ENCODE measurements around the gene ZNF416. TPM values are rescaled to one million over a fixed set of nuclear protein-coding genes. Genes with fewer than 3 reads are reported as not detected.

The ZNF416 gene
- total and polyA plus RNA-seq, 4 donors = 6.2 to 10.9 (median 7.4) TPM

DNA sequence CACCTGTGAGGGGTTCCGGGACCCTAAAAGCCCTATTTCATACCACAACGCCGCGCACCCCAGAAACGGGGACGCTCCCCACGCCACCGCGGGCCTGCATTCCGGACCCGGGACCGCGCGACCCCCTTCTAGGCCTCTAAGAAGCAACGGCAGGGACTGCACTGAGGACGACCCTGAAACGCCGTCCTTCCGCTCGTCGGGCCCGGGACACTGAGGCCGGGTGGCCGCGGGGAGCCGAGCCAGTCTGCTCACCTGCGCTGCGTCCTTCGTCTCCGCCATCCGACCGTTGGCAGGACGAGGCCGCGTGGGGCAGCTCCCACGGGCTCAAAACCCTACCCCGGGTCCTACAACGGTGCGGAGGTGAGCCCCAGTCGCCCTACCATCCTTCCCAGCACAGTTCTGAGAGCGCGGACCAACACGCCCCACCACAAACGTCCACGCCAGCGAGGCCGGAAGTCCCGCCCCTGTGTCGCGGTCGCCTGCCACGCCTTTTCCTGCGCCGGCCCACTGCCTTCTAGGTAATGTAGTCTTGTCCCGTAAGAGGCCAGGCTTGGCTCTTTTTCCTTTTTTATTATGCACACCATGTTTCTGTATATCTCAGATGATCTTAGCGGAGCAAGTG is 19.2 kb downstream of the ZNF416 start, which contains the start of gene ZNF550:
Gene ZNF550, minus strand, starts transcription at position 460 of the 622 bp plus-strand sequence. Its CDS starts 181 bp downstream, at position 279.
- Histone ChIP-seq H3K27me3 (ENCODE audit: control insufficient read depth, insufficient read depth, low read length) (no peaks in the 10 kb centered on the region), H3K4me3 (ENCODE audit: low read depth, low read length) (peak within 1 kb of the TSS; percentile 70), H3K36me3 (ENCODE audit: control insufficient read depth, insufficient read depth, low read length) (peaks cover 5% of the 10 kb centered on the region), H3K9me3 (ENCODE audit: control insufficient read depth, insufficient read depth, low read length) (peaks cover 3% of the 10 kb centered on the region), H3K4me1 (ENCODE audit: control insufficient read depth, insufficient read depth, low read length) (peaks cover 16% of the 10 kb centered on the region), H3K27ac (ENCODE audit: low read depth, low read length) (peak within 1 kb of the TSS; percentile 54)
- WGBS (ENCODE audit: insufficient coverage) = 0% methylated on average over 54 of the region's 56 CpGs
- peak; percentile 58 to 97 (median 77) for DNase-seq (ENCODE audit: low read depth in 4 of 6, low spot score in 6 of 6)

DNA sequence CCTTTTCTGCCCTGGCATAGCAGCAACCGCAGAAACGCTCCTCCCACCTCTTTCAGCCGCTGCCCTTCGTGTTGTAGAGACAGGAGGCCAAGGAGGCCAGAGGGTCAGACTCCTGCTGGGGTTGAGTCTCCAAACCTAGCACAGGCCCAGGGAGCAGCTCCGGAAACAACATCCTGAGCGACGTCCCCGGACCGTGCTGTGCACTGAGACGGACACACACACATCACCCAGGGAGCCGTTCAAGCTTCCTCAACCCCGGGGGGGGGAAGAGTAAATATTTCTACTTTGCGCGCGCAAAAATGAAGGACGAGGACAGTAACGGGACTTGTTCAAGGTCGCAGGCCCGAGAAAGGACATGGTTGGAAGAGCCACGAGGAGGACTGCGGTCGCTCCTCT is 19.7 kb downstream of the ZNF416 start:
- Histone ChIP-seq H3K4me3 (ENCODE audit: low read depth, low read length) (peak overlapping the region; percentile 70), H3K9me3 (ENCODE audit: control insufficient read depth, insufficient read depth, low read length) (peaks cover 2% of the 10 kb centered on the region), H3K27me3 (ENCODE audit: control insufficient read depth, insufficient read depth, low read length) (no peaks in the 10 kb centered on the region), H3K4me1 (ENCODE audit: control insufficient read depth, insufficient read depth, low read length) (peaks cover 16% of the 10 kb centered on the region), H3K27ac (ENCODE audit: low read depth, low read length) (peak overlapping the region; percentile 54), H3K36me3 (ENCODE audit: control insufficient read depth, insufficient read depth, low read length) (peaks cover 10% of the 10 kb centered on the region)
- WGBS (ENCODE audit: insufficient coverage) = 0% methylated on average over 13 of the region's 22 CpGs
- DNase-seq (ENCODE audit: low read depth in 4 of 6, low spot score in 6 of 6) = peak in 2 of 6 donors; percentile 5 to 14

DNA sequence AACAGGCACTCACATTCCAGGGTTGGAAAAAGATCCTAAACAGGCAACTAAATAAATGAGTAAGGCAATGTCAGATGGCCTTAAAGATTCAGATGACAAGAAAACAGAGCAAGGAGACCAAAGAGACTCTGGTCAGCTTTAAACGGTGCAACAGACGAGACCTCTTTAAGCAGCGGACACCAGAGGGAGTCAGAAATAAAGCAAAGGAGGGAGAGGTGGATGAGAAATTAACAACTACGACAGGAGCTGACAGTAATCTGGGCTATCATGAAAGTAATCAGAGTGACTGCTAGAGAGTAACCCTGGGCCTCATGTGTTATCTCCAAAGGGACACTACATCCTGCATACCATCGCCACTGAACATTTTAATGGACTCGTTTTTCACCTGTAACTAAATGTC is 20.2 kb downstream of the ZNF416 start:
- H3K4me1 ChIP-seq (ENCODE audit: control insufficient read depth, insufficient read depth, low read length) = peaks cover 16% of the 10 kb centered on the region
- H3K9me3 ChIP-seq (ENCODE audit: control insufficient read depth, insufficient read depth, low read length) = peaks cover 2% of the 10 kb centered on the region
- H3K4me3 ChIP-seq (ENCODE audit: low read depth, low read length) = peak overlapping the region; percentile 70
- H3K27me3 ChIP-seq (ENCODE audit: control insufficient read depth, insufficient read depth, low read length) = no peaks in the 10 kb centered on the region
- peaks cover 15% of the 10 kb centered on the region for H3K36me3 ChIP-seq (ENCODE audit: control insufficient read depth, insufficient read depth, low read length)
- no peak overlapping the region for H3K27ac ChIP-seq (ENCODE audit: low read depth, low read length)
- 32% methylated on average over 5 of the region's 6 CpGs for WGBS (ENCODE audit: insufficient coverage)
- DNase-seq (ENCODE audit: low read depth in 4 of 6, low spot score in 6 of 6) = peak in 1 of 6 donors; percentile 11

DNA sequence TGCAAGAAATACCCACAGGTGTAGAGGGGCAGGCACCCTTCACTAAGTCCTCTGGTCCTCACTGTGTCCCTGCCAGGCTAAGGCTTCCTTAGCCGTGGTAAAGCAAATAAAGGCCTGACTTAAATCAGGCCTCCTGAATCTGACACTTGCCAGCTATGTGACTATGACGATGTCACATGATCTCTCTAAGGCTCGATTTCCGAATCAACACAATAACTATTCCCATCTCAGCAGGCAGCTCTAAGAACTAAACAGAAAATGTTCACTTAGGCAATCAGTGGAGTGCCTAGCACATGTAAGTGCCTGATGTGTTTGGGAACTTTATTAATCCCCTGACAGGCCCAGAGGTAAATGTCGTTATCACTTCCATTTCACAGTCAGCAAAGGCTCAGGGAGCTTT is 21.1 kb downstream of the ZNF416 start:
- Histone ChIP-seq H3K36me3 (ENCODE audit: control insufficient read depth, insufficient read depth, low read length) (peaks cover 19% of the 10 kb centered on the region), H3K9me3 (ENCODE audit: control insufficient read depth, insufficient read depth, low read length) (peaks cover 2% of the 10 kb centered on the region), H3K4me1 (ENCODE audit: control insufficient read depth, insufficient read depth, low read length) (peaks cover 16% of the 10 kb centered on the region), H3K27ac (ENCODE audit: low read depth, low read length) (no peak overlapping the region), H3K27me3 (ENCODE audit: control insufficient read depth, insufficient read depth, low read length) (no peaks in the 10 kb centered on the region), H3K4me3 (ENCODE audit: low read depth, low read length) (no peak overlapping the region)
- 56% methylated on average over 1 of the region's 5 CpGs for WGBS (ENCODE audit: insufficient coverage)
- DNase-seq (ENCODE audit: low read depth in 4 of 6, low spot score in 6 of 6) = peak in 1 of 6 donors; percentile 91

DNA sequence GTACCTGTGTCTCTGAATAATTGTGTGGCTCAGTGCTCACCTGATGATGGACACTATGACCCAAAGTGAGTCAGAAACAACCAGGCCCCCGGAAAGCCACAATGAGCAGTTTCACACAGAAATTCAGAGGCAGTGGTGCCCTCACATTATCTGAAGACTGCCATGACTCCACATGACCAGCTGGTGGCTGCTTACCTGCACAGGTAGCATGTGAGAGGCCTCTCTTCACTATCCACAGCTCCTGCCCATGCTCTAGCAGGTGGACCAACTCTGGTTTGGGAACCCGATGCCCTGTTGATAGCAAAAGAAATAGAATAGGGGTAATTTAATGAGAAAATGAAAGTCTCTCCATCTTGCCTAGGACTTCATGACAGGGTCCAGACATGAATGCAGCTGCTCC is 26.3 kb downstream of the ZNF416 start:
- H3K4me3 ChIP-seq (ENCODE audit: low read depth, low read length) = no peak overlapping the region
- H3K4me1 ChIP-seq (ENCODE audit: control insufficient read depth, insufficient read depth, low read length) = no peaks in the 10 kb centered on the region
- no peak overlapping the region for H3K27ac ChIP-seq (ENCODE audit: low read depth, low read length)
- H3K36me3 ChIP-seq (ENCODE audit: control insufficient read depth, insufficient read depth, low read length) = peaks cover 47% of the 10 kb centered on the region
- 100% methylated on average over 2 of the region's 2 CpGs for WGBS (ENCODE audit: insufficient coverage)
- no peak for DNase-seq (ENCODE audit: low read depth in 4 of 6, low spot score in 6 of 6)
- no peaks in the 10 kb centered on the region for H3K9me3 ChIP-seq (ENCODE audit: control insufficient read depth, insufficient read depth, low read length)
- no peaks in the 10 kb centered on the region for H3K27me3 ChIP-seq (ENCODE audit: control insufficient read depth, insufficient read depth, low read length)

DNA sequence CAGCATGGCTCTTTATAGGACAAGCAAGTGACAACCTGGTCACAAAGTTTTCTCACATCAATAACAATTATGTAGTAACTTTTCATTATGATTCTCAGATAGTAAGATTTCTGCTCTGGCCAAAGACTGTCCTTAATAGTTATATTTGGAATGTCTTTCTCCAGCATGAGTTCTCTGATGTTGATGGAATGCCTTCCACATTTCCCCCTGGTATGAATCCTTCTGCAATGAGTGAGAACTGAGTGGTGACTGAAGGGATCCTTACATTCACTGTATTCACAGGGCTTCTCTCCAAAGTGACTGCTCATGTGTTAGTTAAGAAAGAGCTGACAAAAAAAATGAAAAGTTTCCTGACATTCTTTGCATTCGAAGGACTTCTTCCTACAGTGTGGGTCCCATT is 32.2 kb downstream of the ZNF416 start:
- Histone ChIP-seq H3K36me3 (ENCODE audit: control insufficient read depth, insufficient read depth, low read length) (peaks cover 46% of the 10 kb centered on the region), H3K27ac (ENCODE audit: low read depth, low read length) (no peak overlapping the region), H3K27me3 (ENCODE audit: control insufficient read depth, insufficient read depth, low read length) (no peaks in the 10 kb centered on the region), H3K9me3 (ENCODE audit: control insufficient read depth, insufficient read depth, low read length) (peaks cover 6% of the 10 kb centered on the region), H3K4me1 (ENCODE audit: control insufficient read depth, insufficient read depth, low read length) (no peaks in the 10 kb centered on the region), H3K4me3 (ENCODE audit: low read depth, low read length) (no peak overlapping the region)
- no peak for DNase-seq (ENCODE audit: low read depth in 4 of 6, low spot score in 6 of 6)
- 88% methylated on average over 1 of the region's 1 CpG for WGBS (ENCODE audit: insufficient coverage)

DNA sequence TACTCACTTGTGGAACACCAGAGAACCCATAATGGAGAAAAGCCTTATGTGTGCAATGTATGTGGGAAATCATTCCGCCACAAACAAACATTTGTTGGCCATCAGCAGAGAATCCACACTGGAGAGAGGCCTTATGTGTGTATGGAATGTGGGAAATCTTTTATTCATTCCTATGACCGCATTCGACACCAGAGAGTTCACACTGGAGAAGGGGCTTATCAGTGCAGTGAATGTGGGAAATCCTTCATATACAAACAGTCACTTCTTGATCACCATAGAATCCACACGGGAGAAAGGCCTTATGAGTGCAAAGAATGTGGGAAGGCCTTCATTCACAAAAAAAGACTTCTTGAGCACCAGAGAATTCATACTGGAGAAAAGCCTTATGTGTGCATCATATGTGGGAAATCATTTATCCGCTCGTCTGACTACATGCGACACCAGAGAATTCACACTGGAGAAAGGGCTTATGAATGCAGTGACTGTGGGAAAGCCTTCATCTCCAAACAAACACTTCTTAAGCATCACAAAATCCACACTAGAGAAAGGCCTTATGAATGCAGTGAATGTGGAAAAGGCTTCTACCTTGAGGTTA is 40.7 kb downstream of the ZNF416 start:
- H3K27ac ChIP-seq (ENCODE audit: low read depth, low read length) = no peak overlapping the region
- no CpG with 5 or more reads among the region's 7 CpGs for WGBS (ENCODE audit: insufficient coverage)
- H3K4me3 ChIP-seq (ENCODE audit: low read depth, low read length) = no peak overlapping the region
- no peak for DNase-seq (ENCODE audit: low read depth in 4 of 6, low spot score in 6 of 6)
- H3K9me3 ChIP-seq (ENCODE audit: control insufficient read depth, insufficient read depth, low read length) = peaks cover 12% of the 10 kb centered on the region
- no peaks in the 10 kb centered on the region for H3K4me1 ChIP-seq (ENCODE audit: control insufficient read depth, insufficient read depth, low read length)
- H3K27me3 ChIP-seq (ENCODE audit: control insufficient read depth, insufficient read depth, low read length) = no peaks in the 10 kb centered on the region
- H3K36me3 ChIP-seq (ENCODE audit: control insufficient read depth, insufficient read depth, low read length) = peaks cover 32% of the 10 kb centered on the region

DNA sequence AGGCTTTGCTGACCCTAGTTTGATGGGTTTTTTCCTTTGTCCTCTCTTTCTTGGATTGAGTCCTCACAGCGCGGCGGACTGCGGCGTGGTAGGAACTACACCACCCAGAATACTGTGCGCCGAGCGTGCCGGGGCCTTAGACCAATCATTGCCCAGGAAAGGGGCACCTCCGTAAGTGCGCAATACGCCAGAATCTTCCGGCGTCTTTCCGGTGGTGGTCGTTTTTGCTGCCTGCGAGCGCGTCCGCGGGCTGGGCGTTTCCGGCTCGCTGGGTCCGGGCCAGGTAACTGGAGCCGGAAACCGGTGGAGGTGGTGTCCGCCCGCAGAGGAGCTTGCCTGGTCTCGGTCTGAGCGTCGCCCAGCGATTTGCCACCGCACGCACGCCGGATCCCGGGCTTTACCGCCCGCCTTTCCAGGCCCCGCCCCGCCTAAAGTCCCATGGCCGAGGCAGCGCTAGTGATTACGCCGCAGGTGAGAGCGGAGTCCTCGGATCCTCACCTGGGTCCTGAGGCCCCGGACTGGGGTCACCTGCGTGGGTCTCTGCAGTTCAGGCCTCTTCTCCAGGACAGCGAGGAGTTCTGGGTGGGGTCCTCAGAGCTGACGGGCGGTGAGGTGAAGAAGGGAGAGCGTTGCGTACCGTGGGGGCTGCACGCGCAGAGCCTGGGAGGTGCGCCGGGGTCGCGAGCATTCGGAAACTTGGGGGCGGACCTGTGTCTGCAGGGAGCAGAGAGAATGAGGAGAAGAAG is 51.4 kb downstream of the ZNF416 start, which contains the start of gene ZNF549:
Gene ZNF549, plus strand, starts transcription at position 221 of the 746 bp plus-strand sequence. Its CDS starts 218 bp downstream, at position 439.
- Histone ChIP-seq H3K27me3 (ENCODE audit: control insufficient read depth, insufficient read depth, low read length) (no peaks in the 10 kb centered on the region), H3K4me3 (ENCODE audit: low read depth, low read length) (peak within 1 kb of the TSS; percentile 76), H3K4me1 (ENCODE audit: control insufficient read depth, insufficient read depth, low read length) (peaks cover 9% of the 10 kb centered on the region), H3K9me3 (ENCODE audit: control insufficient read depth, insufficient read depth, low read length) (no peaks in the 10 kb centered on the region), H3K36me3 (ENCODE audit: control insufficient read depth, insufficient read depth, low read length) (no peaks in the 10 kb centered on the region), H3K27ac (ENCODE audit: low read depth, low read length) (peak within 1 kb of the TSS; percentile 8)
- WGBS (ENCODE audit: insufficient coverage) = 0% methylated on average over 64 of the region's 64 CpGs
- DNase-seq (ENCODE audit: low read depth in 4 of 6, low spot score in 6 of 6) = peak; percentile 73 to 98 (median 86)
